Neural cell (in vitro differentiated cells): Measurements from ENCODE around the gene PDGFB. TPM values are rescaled to one million over a fixed set of nuclear protein-coding genes. Genes with fewer than 3 reads are reported as not detected.

ENCODE experiments used
- H2AFZ ChIP-seq: fragments of 200-600, 300-800 bp; sonication (generic), shearing (Covaris generic); 2 replicates; pipeline ENCODE4 v1.6.0; 2014; ENCODE audit warnings: low read depth, mild to moderate bottlenecking, antibody characterized with exemption, low read length, moderate library complexity
- H3F3A ChIP-seq: fragments of 200-600 bp; shearing (Covaris generic); 2 replicates; pipeline ENCODE4 v1.6.1; 2016; ENCODE audit warnings: mild to moderate bottlenecking, moderate library complexity, mixed read lengths, antibody characterized with exemption, low read length; ENCODE audit not compliant: insufficient read depth, poor library complexity, severe bottlenecking
- H3K27ac ChIP-seq: fragments of 200-600, 300-800 bp; sonication (generic), shearing (Covaris generic); 2 replicates; pipeline ENCODE4 v1.5.1; 2014; ENCODE audit warnings: mild to moderate bottlenecking, low read length, moderate library complexity
- H3K27me3 ChIP-seq: fragments of 300-800, 200-600 bp; sonication (generic), shearing (Covaris generic); 2 replicates; pipeline ENCODE4 v1.6.0; 2014; ENCODE audit warnings: mild to moderate bottlenecking, low read depth, low read length, moderate library complexity; ENCODE audit not compliant: insufficient read depth
- H3K36me3 ChIP-seq: fragments of 300-800, 200-600 bp; sonication (generic), shearing (Covaris generic); 2 replicates; pipeline ENCODE4 v1.5.1; 2014; ENCODE audit warnings: mild to moderate bottlenecking, antibody characterized with exemption, low read length, moderate library complexity; ENCODE audit not compliant: insufficient read depth
- H3K4me2 ChIP-seq: fragments of 300-800, 200-600 bp; sonication (generic), shearing (Covaris generic); 2 replicates; pipeline ENCODE4 v1.6.0; 2014; ENCODE audit warnings: mild to moderate bottlenecking, low read length
- H3K4me3 ChIP-seq: fragments of 300-800, 200-600 bp; sonication (generic), shearing (Covaris generic); 2 replicates; pipeline ENCODE4 v1.5.1; 2014; ENCODE audit warnings: mild to moderate bottlenecking, low read length, moderate library complexity
- H3K79me2 ChIP-seq: fragments of 200-600 bp; shearing (Covaris generic); replicated peaks from 2 replicates; pipeline ENCODE4 v1.6.0; 2014; ENCODE audit warnings: mild to moderate bottlenecking, low read length, moderate library complexity; ENCODE audit not compliant: insufficient read depth
- H3K9ac ChIP-seq: fragments of 300-800, 200-600 bp; sonication (generic), shearing (Covaris generic); 2 replicates; pipeline ENCODE4 v1.6.1; 2016; ENCODE audit warnings: mild to moderate bottlenecking, low read length, mixed read lengths
- H3K9me2 ChIP-seq: fragments of 200-600 bp; shearing (Covaris generic); 2 replicates; pipeline ENCODE4 v1.6.1; 2016; ENCODE audit warnings: mild to moderate bottlenecking, low read length, mixed read lengths; ENCODE audit not compliant: insufficient read depth
- H3K9me3 ChIP-seq: fragments of 200-600, 300-800 bp; sonication (generic), shearing (Covaris generic); 2 replicates; pipeline ENCODE4 v1.6.1; 2016; ENCODE audit warnings: mild to moderate bottlenecking, mixed run types, low read length, moderate library complexity, mixed read lengths
- H4K20me1 ChIP-seq: fragments of 200-600 bp; shearing (Covaris generic); 2 replicates; pipeline ENCODE4 v1.6.1; 2016; ENCODE audit warnings: mild to moderate bottlenecking, mixed run types; ENCODE audit not compliant: insufficient read depth
- CTCF ChIP-seq: fragments of 450-650 bp; IDR thresholded peaks from 2 replicates; pipeline ENCODE4 v1.5.1; 2014; ENCODE audit warnings: antibody characterized with exemption, mild to moderate bottlenecking, moderate library complexity; ENCODE audit not compliant: poor library complexity, severe bottlenecking
- EP300 ChIP-seq: fragments of 450-650 bp; conservative IDR thresholded peaks from 2 replicates; pipeline ENCODE4 v1.6.1; 2014; ENCODE audit warnings: antibody characterized with exemption, mild to moderate bottlenecking, moderate library complexity; ENCODE audit not compliant: poor library complexity, severe bottlenecking
- EZH2 ChIP-seq: fragments of 200-600, 300-800 bp; shearing (Covaris generic), sonication (generic); IDR thresholded peaks from 2 replicates; pipeline ENCODE4 v1.6.1; 2014; ENCODE audit warnings: antibody characterized with exemption, low read length, borderline replicate concordance, mild to moderate bottlenecking; ENCODE audit not compliant: insufficient read depth, poor library complexity, severe bottlenecking
- MXI1 ChIP-seq: fragments of 450-650 bp; conservative IDR thresholded peaks from 2 replicates; pipeline ENCODE4 v1.6.1; 2014; ENCODE audit warnings: antibody characterized with exemption, mild to moderate bottlenecking; ENCODE audit not compliant: poor library complexity, severe bottlenecking
- POLR2AphosphoS5 ChIP-seq: IDR thresholded peaks from 2 replicates; pipeline ENCODE4 v1.6.1; 2012
- RAD21 ChIP-seq: fragments of 450-650 bp; conservative IDR thresholded peaks from 2 replicates; pipeline ENCODE4 v1.6.1; 2014; ENCODE audit warnings: antibody characterized with exemption, mild to moderate bottlenecking, moderate library complexity
- REST ChIP-seq: IDR thresholded peaks from 2 replicates; pipeline ENCODE4 v1.6.1; 2012; ENCODE audit warnings: borderline replicate concordance
- SMC3 ChIP-seq: fragments of 450-650 bp; conservative IDR thresholded peaks from 2 replicates; pipeline ENCODE4 v1.6.1; 2014; ENCODE audit warnings: antibody characterized with exemption, mild to moderate bottlenecking, moderate library complexity; ENCODE audit not compliant: poor library complexity
- TAF1 ChIP-seq: IDR thresholded peaks from 2 replicates; pipeline ENCODE4 v1.6.1; 2012; ENCODE audit warnings: low read depth
- polyA plus RNA-seq: library from polyadenylated mRNA; depleted of rRNA; stranded (reverse); fragments of >200 nt; gene quantifications from 2 replicates; pipeline ENCODE4 v1.2.3, GENCODE V29; 2014

PDGFB gene
- polyA plus RNA-seq, 1 donor from 2014 or later: 0.61 TPM

GRCh38 chr22:39224550-39224949, 20.2 kb downstream of the PDGFB start:
- H3K27me3 ChIP-seq: no peaks in the 10 kb centered on the region
- no peaks in the 10 kb centered on the region for H3K79me2 ChIP-seq
- no peaks in the 10 kb centered on the region for H3F3A ChIP-seq
- H3K9ac ChIP-seq: no peak overlapping the region
- no peaks in the 10 kb centered on the region for H3K36me3 ChIP-seq
- H3K4me3 ChIP-seq: no peak overlapping the region
- no peak for TF ChIP-seq EP300
- no peak for TF ChIP-seq SMC3
- TF ChIP-seq EZH2: no peak
- no peak for TF ChIP-seq REST
- TF ChIP-seq MXI1: no peak
- TF ChIP-seq TAF1: no peak
- TF ChIP-seq POLR2AphosphoS5: no peak
- TF ChIP-seq CTCF: no peak
- TF ChIP-seq RAD21: no peak
- no peaks in the 10 kb centered on the region for H3K9me3 ChIP-seq
- no peak overlapping the region for H3K4me2 ChIP-seq
- no peak overlapping the region for H3K27ac ChIP-seq
- H4K20me1 ChIP-seq: no peaks in the 10 kb centered on the region
- H2AFZ ChIP-seq: no peak overlapping the region
- no peaks in the 10 kb centered on the region for H3K9me2 ChIP-seq

GRCh38 chr22:39223091-39223710, 21.6 kb downstream of the PDGFB start:
- H3K9me2 ChIP-seq: no peaks in the 10 kb centered on the region
- TF ChIP-seq REST (no peak), EZH2 (no peak), MXI1 (no peak), TAF1 (no peak)
- H3K9ac ChIP-seq: no peak overlapping the region
- H2AFZ ChIP-seq: no peak overlapping the region
- H3K27me3 ChIP-seq: no peaks in the 10 kb centered on the region
- H3K36me3 ChIP-seq: no peaks in the 10 kb centered on the region
- no peaks in the 10 kb centered on the region for H3K9me3 ChIP-seq
- no peak overlapping the region for H3K27ac ChIP-seq
- no peaks in the 10 kb centered on the region for H4K20me1 ChIP-seq
- H3K4me3 ChIP-seq: no peak overlapping the region
- H3F3A ChIP-seq: no peaks in the 10 kb centered on the region
- no peak overlapping the region for H3K4me2 ChIP-seq
- H3K79me2 ChIP-seq: no peaks in the 10 kb centered on the region
